ENCODE results near the gene RAB8B.

Gene RAB8B

GRCh38 chr15:63305260-63305659, 115.9 kb downstream of the RAB8B start:
- no peak for DNase-seq (ENCODE audit: low read depth)
- TF ChIP-seq CTCF (conservative IDR thresholded peaks at IDR 0.05; ENCODE audit: low read depth, low read length): no peak
- no peak overlapping the region for H3K4me3 ChIP-seq (ENCODE audit: low read depth, low read length)

GRCh38 chr15:63306492-63307073, 117.2 kb downstream of the RAB8B start:
- H3K4me3 ChIP-seq (ENCODE audit: low read depth, low read length): no peak overlapping the region
- no peak for DNase-seq (ENCODE audit: low read depth)
- TF ChIP-seq CTCF (conservative IDR thresholded peaks at IDR 0.05; ENCODE audit: low read depth, low read length): no peak

GRCh38 chr15:63308491-63308890, 119.1 kb downstream of the RAB8B start:
- no peak overlapping the region for H3K4me3 ChIP-seq (ENCODE audit: low read depth, low read length)
- TF ChIP-seq CTCF (conservative IDR thresholded peaks at IDR 0.05; ENCODE audit: low read depth, low read length): no peak
- no peak for DNase-seq (ENCODE audit: low read depth)

GRCh38 chr15:63308947-63309346, 119.5 kb downstream of the RAB8B start:
- no peak for DNase-seq (ENCODE audit: low read depth)
- H3K4me3 ChIP-seq (ENCODE audit: low read depth, low read length): no peak overlapping the region
- no peak for TF ChIP-seq CTCF (conservative IDR thresholded peaks at IDR 0.05; ENCODE audit: low read depth, low read length)

GRCh38 chr15:63310646-63311045, 121.2 kb downstream of the RAB8B start:
- no peak overlapping the region for H3K4me3 ChIP-seq (ENCODE audit: low read depth, low read length)
- TF ChIP-seq CTCF (conservative IDR thresholded peaks at IDR 0.05; ENCODE audit: low read depth, low read length): no peak
- no peak for DNase-seq (ENCODE audit: low read depth)

- no peak for DNase-seq (ENCODE audit: low read depth)
- no peak for TF ChIP-seq CTCF (conservative IDR thresholded peaks at IDR 0.05; ENCODE audit: low read depth, low read length)
- no peak overlapping the region for H3K4me3 ChIP-seq (ENCODE audit: low read depth, low read length)
These were observed 122.9 kb downstream of the RAB8B start for GRCh38 chr15:63312286-63312685.

GRCh38 chr15:63313825-63314224, 124.4 kb downstream of the RAB8B start:
- no peak for DNase-seq (ENCODE audit: low read depth)
- no peak overlapping the region for H3K4me3 ChIP-seq (ENCODE audit: low read depth, low read length)
- no peak for TF ChIP-seq CTCF (conservative IDR thresholded peaks at IDR 0.05; ENCODE audit: low read depth, low read length)
